Small intestine (tissue), 7 donors: ENCODE results near the gene PRM2. TPM values are rescaled to one million over a fixed set of nuclear protein-coding genes. Genes with fewer than 3 reads are reported as not detected.

Source experiments
- DNase-seq, 2 donors: peaks; one replicate each; pipeline versions ENCODE4 v3.0.0 to v3.0.0-alpha.2; 2013
- FAIRE-seq: peaks from 2 replicates; lab custom pipeline; 2012; peaks lifted over from hg19 to GRCh38; lab: Jason Lieb, UNC
- H3K27ac ChIP-seq, 3 donors: one replicate each; pipeline ENCODE4 v1.5.1; 2013; ENCODE audit warnings: low read length in 2 of 3, mild to moderate bottlenecking in 2 of 3, control low read depth in 1 of 3, inconsistent platforms in 1 of 3, low read depth in 1 of 3, moderate library complexity in 1 of 3
- H3K27me3 ChIP-seq, 3 donors: one replicate each; pipeline ENCODE4 v1.6.1; 2013; ENCODE audit warnings: low read length in 3 of 3, inconsistent platforms in 1 of 3; ENCODE audit not compliant: control insufficient read depth in 3 of 3, insufficient read depth in 3 of 3
- H3K36me3 ChIP-seq, 3 donors: one replicate each; pipeline ENCODE4 v1.6.1; 2013; ENCODE audit warnings: low read length in 3 of 3, inconsistent platforms in 1 of 3, low read depth in 1 of 3, mild to moderate bottlenecking in 1 of 3, moderate library complexity in 1 of 3; ENCODE audit not compliant: control insufficient read depth in 3 of 3, insufficient read depth in 2 of 3
- H3K4me1 ChIP-seq, 3 donors: one replicate each; pipeline ENCODE4 v1.6.1; 2013; ENCODE audit warnings: low read length in 2 of 3, inconsistent platforms in 1 of 3, low read depth in 1 of 3, mild to moderate bottlenecking in 1 of 3, moderate library complexity in 1 of 3; ENCODE audit not compliant: control insufficient read depth in 3 of 3, insufficient read depth in 2 of 3
- H3K4me3 ChIP-seq, 3 donors: one replicate each; pipeline ENCODE4 v1.5.1; 2013; ENCODE audit warnings: low read length in 3 of 3, control low read depth in 1 of 3, inconsistent platforms in 1 of 3, low read depth in 1 of 3, mild to moderate bottlenecking in 1 of 3, moderate library complexity in 1 of 3
- H3K9me3 ChIP-seq, 2 donors: one replicate each; pipeline ENCODE4 v1.6.1; 2013; ENCODE audit warnings: low read depth in 1 of 2, low read length in 1 of 2; ENCODE audit not compliant: control insufficient read depth in 2 of 2, insufficient read depth in 1 of 2
- WGBS, 3 donors: extraction: QIAGEN DNeasy Blood & Tissue Kit; methylation state at CpG; one replicate each; pipeline ENCODE4 v1.1.7; 2013; 5-methylcytosine and 5-hydroxymethylcytosine counted together
- polyA plus RNA-seq, 4 donors: library from polyadenylated mRNA; stranded (reverse) in 3 of 4; unstranded in 1 of 4; fragments of 200-250 nt in 3 of 4; fragments of 120-200 nt in 1 of 4; gene quantifications; one replicate each; pipeline versions ENCODE4 v1.2.1 to v1.2.3, GENCODE V29; 2013
- donor health status: healthy with polysubstance abuse.
- donor health status: control.
- donor health status: control.
- donor health status: Bipolar disorder and iron deficiency.
- donor health status: healthy.

Gene PRM2
- polyA plus RNA-seq, 4 donors = not detected

GRCh38 chr16:11318817-11319216 is 42.5 kb upstream of the PRM2 start:
- no peak overlapping the region for H3K27ac ChIP-seq
- 82 to 91% (median 89%) methylated on average over 8 of the region's 8 CpGs for WGBS, 3 donors

GRCh38 chr16:11316331-11317015 is 40.2 kb upstream of the PRM2 start:
- H3K4me1 ChIP-seq = peaks cover 0 to 7% (median 0%) of the 10 kb centered on the region in 3 donors
- H3K27ac ChIP-seq = no peak overlapping the region
- no peaks in the 10 kb centered on the region for H3K27me3 ChIP-seq
- H3K9me3 ChIP-seq = no peaks in the 10 kb centered on the region
- FAIRE-seq (no peak), DNase-seq (no peak)
- no peak overlapping the region for H3K4me3 ChIP-seq
- WGBS, 3 donors = 82 to 92% (median 84%) methylated on average over 23 of the region's 23 CpGs
- no peaks in the 10 kb centered on the region for H3K36me3 ChIP-seq

More at GRCh38 chr16:11318817-11319216, 42.5 kb upstream of the PRM2 start:
- Histone ChIP-seq H3K27me3 (no peaks in the 10 kb centered on the region), H3K4me3 (no peak overlapping the region), H3K4me1 (no peaks in the 10 kb centered on the region), H3K36me3 (no peaks in the 10 kb centered on the region), H3K9me3 (no peaks in the 10 kb centered on the region)
- DNase-seq (no peak), FAIRE-seq (no peak)

- DNase-seq (no peak), FAIRE-seq (no peak)
- 61 to 71% (median 68%) methylated on average over 13 of the region's 13 CpGs for WGBS, 3 donors
- H3K27me3 ChIP-seq = no peaks in the 10 kb centered on the region
- H3K4me1 ChIP-seq = peaks cover 0 to 7% (median 0%) of the 10 kb centered on the region in 3 donors
- no peaks in the 10 kb centered on the region for H3K36me3 ChIP-seq
- H3K4me3 ChIP-seq = no peak overlapping the region
- no peak overlapping the region for H3K27ac ChIP-seq
- no peaks in the 10 kb centered on the region for H3K9me3 ChIP-seq
These were observed 39.2 kb upstream of the PRM2 start for GRCh38 chr16:11315510-11315909.

GRCh38 chr16:11314309-11314894 is 38.1 kb upstream of the PRM2 start:
- no peak overlapping the region for H3K27ac ChIP-seq
- DNase-seq = no peak
- H3K27me3 ChIP-seq = no peaks in the 10 kb centered on the region
- H3K36me3 ChIP-seq = no peaks in the 10 kb centered on the region
- peaks cover 0 to 7% (median 0%) of the 10 kb centered on the region in 3 donors for H3K4me1 ChIP-seq
- no peak overlapping the region for H3K4me3 ChIP-seq
- 91 to 96% (median 95%) methylated on average over 8 of the region's 8 CpGs for WGBS, 3 donors
- no peak for FAIRE-seq
- no peaks in the 10 kb centered on the region for H3K9me3 ChIP-seq

- FAIRE-seq = no peak
- WGBS, 3 donors = 90 to 95% (median 93%) methylated on average over 9 of the region's 9 CpGs
- Histone ChIP-seq H3K27ac (no peak overlapping the region), H3K4me3 (no peak overlapping the region), H3K36me3 (no peaks in the 10 kb centered on the region), H3K27me3 (no peaks in the 10 kb centered on the region), H3K4me1 (peaks cover 0 to 7% (median 0%) of the 10 kb centered on the region in 3 donors), H3K9me3 (no peaks in the 10 kb centered on the region)
- peak in 1 of 2 donors; percentile 11 for DNase-seq
These were observed 37.4 kb upstream of the PRM2 start for GRCh38 chr16:11313493-11314308.

- WGBS, 3 donors = 53 to 55% (median 55%) methylated on average over 8 of the region's 8 CpGs
- Histone ChIP-seq H3K4me1 (peaks cover 0 to 7% (median 0%) of the 10 kb centered on the region in 3 donors), H3K27me3 (no peaks in the 10 kb centered on the region), H3K27ac (no peak overlapping the region), H3K36me3 (no peaks in the 10 kb centered on the region), H3K4me3 (no peak overlapping the region), H3K9me3 (no peaks in the 10 kb centered on the region)
- FAIRE-seq (no peak), DNase-seq (peak; percentile 75 to 85)
These were observed 36.6 kb upstream of the PRM2 start for GRCh38 chr16:11312718-11313492.

GRCh38 chr16:11310997-11311561 is 34.8 kb upstream of the PRM2 start:
- Histone ChIP-seq H3K4me3 (no peak overlapping the region), H3K36me3 (no peaks in the 10 kb centered on the region), H3K27me3 (no peaks in the 10 kb centered on the region), H3K27ac (peak overlapping the region in 1 of 3 donors; percentile 56), H3K4me1 (peaks cover 0 to 11% (median 0%) of the 10 kb centered on the region in 3 donors), H3K9me3 (no peaks in the 10 kb centered on the region)
- DNase-seq (no peak), FAIRE-seq (no peak)
- WGBS, 3 donors = 65 to 81% (median 68%) methylated on average over 10 of the region's 10 CpGs
